ENCODE data around the gene PCAT6.

GRCh38 chr1:202831906-202832305 lies 21.2 kb downstream of the PCAT6 start:
- TF ChIP-seq CTCF (conservative IDR thresholded peaks at IDR 0.05; ENCODE audit: low read depth, low read length) (no peak), EZH2 (IDR thresholded peaks at IDR 0.05; ENCODE audit: borderline replicate concordance, low read depth, low read length, poor library complexity, severe bottlenecking) (no peak)

Measured in A673 (cell line).